OCI-LY1 (cell line): ENCODE results near the gene CCDC40.

Experiments
- EZH2 ChIP-seq: fragments of 200-600 bp; sonication (generic), shearing (Covaris generic); IDR thresholded peaks from 2 replicates; pipeline ENCODE4 v1.8.0; 2017; ENCODE audit warnings: borderline replicate concordance, mixed run types, mild to moderate bottlenecking, antibody characterized with exemption, low read length, moderate library complexity, mixed read lengths
- TF ChIP-seq, protein P1 (sequence below): fragments of 200-600 bp; sonication (generic), shearing (Covaris generic); IDR thresholded peaks from 2 replicates; pipeline ENCODE4 v1.5.1; 2017; ENCODE audit warnings: mild to moderate bottlenecking, antibody characterized with exemption, low read length, moderate library complexity, mixed read lengths

DNA sequence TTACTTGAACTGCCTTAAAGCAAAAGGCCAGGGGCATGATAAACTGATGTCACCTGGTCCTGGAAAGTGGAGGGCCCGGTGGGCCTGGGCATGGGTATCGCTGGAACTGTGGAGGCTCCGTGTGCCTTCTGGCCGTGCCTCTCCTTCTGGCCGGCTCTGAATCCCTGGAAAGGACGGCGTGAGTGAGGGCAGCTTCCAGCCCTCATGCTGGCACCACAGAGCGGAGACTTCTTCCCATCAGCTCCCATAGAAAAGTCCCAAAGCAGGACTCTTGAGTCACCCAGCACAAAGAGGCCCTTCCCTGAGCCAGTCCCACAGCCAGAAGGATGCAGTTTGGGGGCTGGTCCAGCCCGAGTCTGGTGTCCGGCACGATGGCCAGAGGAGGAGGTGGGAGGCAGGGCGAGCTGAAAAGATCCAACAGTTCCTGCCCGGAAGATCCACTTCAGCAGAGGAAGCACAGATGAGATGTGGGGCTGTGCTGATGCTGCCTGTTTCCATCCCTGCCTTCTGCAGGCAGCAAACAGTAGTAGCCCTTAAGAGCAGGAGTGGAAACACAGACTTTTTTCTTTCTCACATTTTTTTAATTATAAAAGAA is 72.7 kb downstream of the CCDC40 start:
- TF ChIP-seq, protein P1, sequence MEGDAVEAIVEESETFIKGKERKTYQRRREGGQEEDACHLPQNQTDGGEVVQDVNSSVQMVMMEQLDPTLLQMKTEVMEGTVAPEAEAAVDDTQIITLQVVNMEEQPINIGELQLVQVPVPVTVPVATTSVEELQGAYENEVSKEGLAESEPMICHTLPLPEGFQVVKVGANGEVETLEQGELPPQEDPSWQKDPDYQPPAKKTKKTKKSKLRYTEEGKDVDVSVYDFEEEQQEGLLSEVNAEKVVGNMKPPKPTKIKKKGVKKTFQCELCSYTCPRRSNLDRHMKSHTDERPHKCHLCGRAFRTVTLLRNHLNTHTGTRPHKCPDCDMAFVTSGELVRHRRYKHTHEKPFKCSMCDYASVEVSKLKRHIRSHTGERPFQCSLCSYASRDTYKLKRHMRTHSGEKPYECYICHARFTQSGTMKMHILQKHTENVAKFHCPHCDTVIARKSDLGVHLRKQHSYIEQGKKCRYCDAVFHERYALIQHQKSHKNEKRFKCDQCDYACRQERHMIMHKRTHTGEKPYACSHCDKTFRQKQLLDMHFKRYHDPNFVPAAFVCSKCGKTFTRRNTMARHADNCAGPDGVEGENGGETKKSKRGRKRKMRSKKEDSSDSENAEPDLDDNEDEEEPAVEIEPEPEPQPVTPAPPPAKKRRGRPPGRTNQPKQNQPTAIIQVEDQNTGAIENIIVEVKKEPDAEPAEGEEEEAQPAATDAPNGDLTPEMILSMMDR = no peak
- TF ChIP-seq EZH2 = no peak
